K562 (cell line): ENCODE measurements around the gene TACR1. TPM values are rescaled to one million over a fixed set of nuclear protein-coding genes. Genes with fewer than 3 reads are reported as not detected.

Source experiments
- ATAC-seq: fragments of 200-7000 bp; cut with Tn5 transposase; 3 replicates; pipeline ENCODE4 v1.9.1; 2020; ENCODE audit warnings: moderate library complexity
- BruUV-seq: library from RNA; stranded (reverse); fragments of 400-500 nt; replicated peaks from 2 replicates; lab custom pipeline; 2021; lab: Mats Ljungman, UMichigan
- CTCF ChIA-PET: fragments of 300-600 bp; formaldehyde crosslinking; extraction: SDS; loops from one replicate; lab custom pipeline; 2021; ENCODE audit warnings: low intra/inter-chr PET ratio; lab: Yijun Ruan, JAX
- POLR2A ChIA-PET: fragments of 300-600, 350-650 bp; sonication (Branson Sonifier 250); formaldehyde crosslinking; extraction: SDS; loops from one replicate; lab custom pipeline; 2021; ENCODE audit warnings: antibody characterized with exemption, inconsistent platforms; lab: Yijun Ruan, JAX
- DNase-seq, 4 experiments: peaks; one replicate each; pipeline versions ENCODE4 v3.0.0 to v3.0.0-alpha.2; 2011 to 2018; ENCODE audit warnings: low spot score in 3 of 4, mixed read lengths in 3 of 4; ENCODE audit errors: extremely low read depth in 1 of 4
- FAIRE-seq: peaks from 2 replicates; lab custom pipeline; 2011; peaks lifted over from hg19 to GRCh38; lab: Jason Lieb, UNC
- H2AFZ ChIP-seq: 2 replicates; pipeline ENCODE4 v1.6.0; 2011; ENCODE audit warnings: low read depth, low read length, control low read depth, inconsistent platforms
- H3K27ac ChIP-seq: fragments of 200-600 bp; 3 replicates; pipeline ENCODE4 v1.8.0; 2011; ENCODE audit warnings: low read depth, mild to moderate bottlenecking, control low read depth, inconsistent platforms, low read length, moderate library complexity, mixed read lengths; ENCODE audit errors: extremely low read depth
- H3K27me3 ChIP-seq, 2 experiments: fragments of 300-600 bp in 1 of 2; 2 replicates in 1 of 2; 3 replicates in 1 of 2; pipeline versions ENCODE4 v1.6.0 to v1.8.0; 2011; ENCODE audit warnings: inconsistent platforms in 2 of 2, low read length in 2 of 2, mild to moderate bottlenecking in 1 of 2, mixed read lengths in 1 of 2, moderate library complexity in 1 of 2; ENCODE audit not compliant: control insufficient read depth in 2 of 2, insufficient read depth in 2 of 2
- H3K36me3 ChIP-seq: fragments of 300-600 bp; 3 replicates; pipeline ENCODE4 v1.8.0; 2011; ENCODE audit warnings: mild to moderate bottlenecking, low read length, inconsistent platforms; ENCODE audit not compliant: control insufficient read depth, insufficient read depth
- H3K4me1 ChIP-seq, 2 experiments: fragments of 200-600 bp in 1 of 2; replicated peaks in 1 of 2; 2 replicates in 1 of 2; 3 replicates in 1 of 2; pipeline versions ENCODE4 v1.5.1 to v1.8.0; 2011; ENCODE audit warnings: inconsistent platforms in 2 of 2, low read length in 2 of 2, mild to moderate bottlenecking in 1 of 2, mixed read lengths in 1 of 2, moderate library complexity in 1 of 2; ENCODE audit not compliant: control insufficient read depth in 2 of 2, insufficient read depth in 2 of 2
- H3K4me2 ChIP-seq: 2 replicates; pipeline ENCODE4 v1.6.1; 2011; ENCODE audit warnings: low read length, control low read depth, inconsistent platforms, mixed read lengths; ENCODE audit not compliant: insufficient read depth
- H3K4me3 ChIP-seq: fragments of 200-600 bp; sonication (generic), shearing (Covaris generic); 2 replicates; pipeline ENCODE4 v1.5.1; 2016; ENCODE audit warnings: control low read depth, inconsistent platforms
- H3K79me2 ChIP-seq: fragments of 200-600 bp; 3 replicates; pipeline ENCODE4 v1.8.0; 2011; ENCODE audit warnings: low read length, inconsistent platforms; ENCODE audit not compliant: control insufficient read depth, insufficient read depth
- H3K9ac ChIP-seq, 2 experiments: 2 replicates each; pipeline versions ENCODE4 v1.6.0 to v1.6.1; 2011; ENCODE audit warnings: low read depth in 2 of 2, low read length in 2 of 2, control low read depth in 1 of 2, inconsistent platforms in 1 of 2, mild to moderate bottlenecking in 1 of 2, mixed read lengths in 1 of 2; ENCODE audit not compliant: insufficient read depth in 1 of 2
- H3K9me1 ChIP-seq: one replicate; pipeline ENCODE4 v1.6.0; 2011; ENCODE audit warnings: inconsistent platforms, mild to moderate bottlenecking, low read length, moderate library complexity; ENCODE audit not compliant: control insufficient read depth, insufficient read depth
- H3K9me3 ChIP-seq: replicated peaks from 2 replicates; pipeline ENCODE4 v1.5.1; 2011; ENCODE audit warnings: low read depth, low read length, inconsistent platforms; ENCODE audit not compliant: control insufficient read depth, insufficient read depth
- H4K20me1 ChIP-seq: replicated peaks from 2 replicates; pipeline ENCODE4 v1.6.1; 2011; ENCODE audit warnings: low read length, inconsistent platforms, mixed read lengths; ENCODE audit not compliant: control insufficient read depth, insufficient read depth
- ARNT ChIP-seq, 2 experiments: fragments of 450-650 bp; IDR thresholded peaks; 2 replicates each; pipeline ENCODE4 v1.6.1; 2016; ENCODE audit warnings: mild to moderate bottlenecking in 1 of 2
- EGR1 ChIP-seq: fragments of 450-650 bp; conservative IDR thresholded peaks from 2 replicates; pipeline ENCODE4 v1.6.1; 2017; ENCODE audit warnings: mild to moderate bottlenecking
- FOXA1 ChIP-seq: fragments of 450-650 bp; IDR thresholded peaks from 2 replicates; pipeline ENCODE4 v1.6.1; 2016; ENCODE audit warnings: mild to moderate bottlenecking, borderline replicate concordance
- NR1H2 ChIP-seq: sonication (generic); formaldehyde crosslinking; IDR thresholded peaks from 2 replicates; pipeline ENCODE4 v1.4.0; 2020; ENCODE audit warnings: mild to moderate bottlenecking, missing genetic modification reagents
- RBM14 ChIP-seq: fragments of 200-400 bp; formaldehyde crosslinking; IDR thresholded peaks from 2 replicates; pipeline ENCODE4 v1.6.1; 2018; ENCODE audit warnings: low read depth, mild to moderate bottlenecking, low read length, moderate library complexity, borderline replicate concordance; ENCODE audit not compliant: insufficient read depth
- SAFB ChIP-seq: fragments of 200-400 bp; formaldehyde crosslinking; IDR thresholded peaks from 2 replicates; pipeline ENCODE4 v1.6.1; 2017; ENCODE audit warnings: low read depth, low read length, borderline replicate concordance
- SMAD3 ChIP-seq: fragments of 450-650 bp; formaldehyde crosslinking; conservative IDR thresholded peaks from 2 replicates; pipeline ENCODE4 v1.4.0; 2020; ENCODE audit warnings: mild to moderate bottlenecking
- XRCC5 ChIP-seq: fragments of 200-400 bp; formaldehyde crosslinking; IDR thresholded peaks from 2 replicates; pipeline ENCODE4 v1.6.1; 2017; ENCODE audit warnings: low read depth, mild to moderate bottlenecking, low read length
- ZBTB43 ChIP-seq: sonication (generic); formaldehyde crosslinking; IDR thresholded peaks from 2 replicates; pipeline ENCODE4 v1.8.0; 2023; ENCODE audit warnings: mild to moderate bottlenecking, missing genetic modification reagents
- ZNF23 ChIP-seq: fragments of 250-450 bp; sonication (Bioruptor Pico); IDR thresholded peaks from 2 replicates; pipeline ENCODE4 v1.4.0; 2020; ENCODE audit warnings: mild to moderate bottlenecking
- ZNF41 ChIP-seq: fragments of 250-450 bp; sonication (Bioruptor Pico); conservative IDR thresholded peaks from 2 replicates; pipeline ENCODE4 v1.4.0; 2020; ENCODE audit warnings: mild to moderate bottlenecking
- ZNF507 ChIP-seq: conservative IDR thresholded peaks from 2 replicates; pipeline ENCODE4 v1.6.1; 2017; ENCODE audit warnings: missing genetic modification characterization, missing compliant biosample characterization
- WGBS: fragments of 100-300 bp; shearing (Covaris generic); methylation state at CpG from one replicate; pipeline ENCODE4 v1.1.6; 2016; ENCODE audit warnings: low coverage, mixed read lengths; ENCODE audit not compliant: insufficient coverage; ENCODE audit errors: missing lambda C conversion rate; 5-methylcytosine and 5-hydroxymethylcytosine counted together
- in situ Hi-C: fragments of 300-500 bp; cut with MboI; formaldehyde crosslinking; loops from 4 replicates; pipeline ENCODE4 v1.15.0; 2018; ENCODE audit warnings: inconsistent platforms, mixed read lengths
- intact Hi-C: fragments of 100-400 bp; cut with micrococcal nuclease; formaldehyde crosslinking; loops from 2 replicates; pipeline ENCODE4 v1.14.2; 2022
- polyA plus RNA-seq, 8 experiments: library from polyadenylated mRNA; depleted of rRNA in 4 of 8; stranded (reverse) in 5 of 8; unstranded in 3 of 8; fragments of >200 nt; fragmentation: Nextera tagmentation in 2 of 8; fragmentation: Illumina TruSeq in 1 of 8; extraction: Ambion mirVana in 2 of 8; extraction: Trizol in 1 of 8; gene quantifications; 2 replicates each; pipeline versions ENCODE4 v1.2.1 to v1.2.3, GENCODE V29; 2011 to 2014; ENCODE audit warnings: inconsistent platforms in 1 of 8, missing spikeins in 1 of 8
- total RNA-seq, 7 experiments: library from RNA; depleted of rRNA in 6 of 7; stranded (reverse); fragments of >200 nt in 6 of 7; fragmentation: Illumina TruSeq in 2 of 7; extraction: Trizol in 2 of 7; gene quantifications; 2 replicates each; pipeline versions ENCODE4 v1.2.1 to v1.2.3, GENCODE V29; 2011 to 2021; ENCODE audit warnings: low replicate concordance in 1 of 7
- TF ChIP-seq, protein P1 (sequence below), 3 experiments: fragments of 200-800 bp in 1 of 3; sonication (Bioruptor generic) in 1 of 3; sonication (generic) in 1 of 3; formaldehyde crosslinking in 1 of 3; IDR thresholded peaks; 2 replicates each; pipeline versions ENCODE4 v1.6.1 to v1.8.0; 2016 to 2022; ENCODE audit warnings: mild to moderate bottlenecking in 2 of 3, missing compliant biosample characterization in 2 of 3, missing genetic modification characterization in 2 of 3, missing genetic modification reagents in 1 of 3
- TF ChIP-seq, protein P2 (sequence below): fragments of 250-450 bp; sonication (Bioruptor Pico); IDR thresholded peaks from 2 replicates; pipeline ENCODE4 v1.5.0; 2021

The TACR1 gene
- total and polyA plus RNA-seq, 9 of the 15 experiments (the other 6 are each of a cell fraction or from before 2014, with no cell fraction given): not detected

DNA sequence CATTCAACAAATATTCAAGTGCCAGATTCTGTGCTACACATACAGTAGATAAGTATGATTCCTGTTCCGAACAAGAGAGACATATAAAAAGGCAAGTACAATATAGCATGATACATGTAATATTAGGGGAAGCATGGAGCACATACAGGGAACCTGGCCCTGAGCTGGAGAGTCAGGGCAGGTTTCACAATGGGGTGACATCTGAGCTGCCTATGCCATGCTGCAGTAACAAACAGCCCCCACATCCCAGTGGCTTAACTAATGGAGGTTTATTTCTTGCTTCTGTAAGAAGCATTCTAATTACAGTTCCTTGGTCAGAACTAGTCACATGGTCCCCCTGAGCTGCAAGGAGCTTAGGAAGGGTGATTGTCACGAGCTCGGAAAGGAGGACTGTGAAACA lies 27.3 kb upstream of the TACR1 start (continued):
- no peak for TF ChIP-seq ZNF41 (CRISPR knock-in tag)
- TF ChIP-seq EGR1: no peak
- no peak for TF ChIP-seq SMAD3 (CRISPR knock-in tag)
- TF ChIP-seq RBM14: no peak
- no peak for TF ChIP-seq XRCC5
- no peak for TF ChIP-seq ARNT (IDR thresholded peaks at IDR 0.05)
- TF ChIP-seq ZNF23 (CRISPR knock-in tag): no peak

DNA sequence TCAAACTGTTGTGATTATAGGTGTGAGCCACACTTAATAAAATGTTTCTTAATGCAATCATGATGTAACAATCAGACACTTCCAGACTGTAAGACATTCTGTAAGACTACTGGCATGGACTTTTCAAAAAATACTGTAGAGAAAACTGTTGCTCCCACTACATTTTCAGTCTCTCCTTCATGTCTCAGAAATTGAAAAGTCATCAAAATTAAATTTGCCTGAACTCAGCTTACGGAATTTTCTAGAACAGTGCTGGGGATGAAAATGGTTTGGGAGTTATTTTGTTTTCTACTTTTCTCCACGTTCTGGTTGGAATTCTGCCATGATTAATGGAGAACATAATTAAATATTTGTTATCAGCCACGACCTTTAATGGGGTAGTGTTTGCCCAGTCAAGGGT lies 26.8 kb upstream of the TACR1 start:
- H3K4me3 ChIP-seq: no peak overlapping the region
- H3K79me2 ChIP-seq: no peaks in the 10 kb centered on the region
- ChIA-PET CTCF (no interaction called here), POLR2A (interaction anchor here (1.1 kb wide), 1 partner anchor 175 kb away, joined by 3 read pairs; no protein-coding TSS in a partner anchor)
- H3K36me3 ChIP-seq: no peaks in the 10 kb centered on the region
- BruUV-seq: no TSS peak
- FAIRE-seq (no peak), ATAC-seq (no peak), DNase-seq (no peak)
- no peak overlapping the region for H3K9ac ChIP-seq
- intact Hi-C loops: no loop called here
- WGBS: 0% methylated on average over 3 of the region's 3 CpGs
- H3K27me3 ChIP-seq: no peaks in the 10 kb centered on the region; a peak in 1 of 5 replicates
- H3K9me3 ChIP-seq: no peaks in the 10 kb centered on the region
- in situ Hi-C loops: no loop called here
- H3K9me1 ChIP-seq: no peaks in the 10 kb centered on the region
- no peak overlapping the region for H2AFZ ChIP-seq
- TF ChIP-seq FOXA1: no peak
- TF ChIP-seq NR1H2 (CRISPR knock-in tag): no peak
- no peak for TF ChIP-seq ZBTB43 (CRISPR knock-in tag)
- TF ChIP-seq ZNF507 (tag): no peak
- TF ChIP-seq, protein P1, sequence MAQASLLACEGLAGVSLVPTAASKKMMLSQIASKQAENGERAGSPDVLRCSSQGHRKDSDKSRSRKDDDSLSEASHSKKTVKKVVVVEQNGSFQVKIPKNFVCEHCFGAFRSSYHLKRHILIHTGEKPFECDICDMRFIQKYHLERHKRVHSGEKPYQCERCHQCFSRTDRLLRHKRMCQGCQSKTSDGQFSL (CRISPR knock-in tag; IDR thresholded peaks at IDR 0.05): no peak
- TF ChIP-seq, protein P1 (tag; IDR thresholded peaks at IDR 0.05): no peak
- TF ChIP-seq, protein P2, sequence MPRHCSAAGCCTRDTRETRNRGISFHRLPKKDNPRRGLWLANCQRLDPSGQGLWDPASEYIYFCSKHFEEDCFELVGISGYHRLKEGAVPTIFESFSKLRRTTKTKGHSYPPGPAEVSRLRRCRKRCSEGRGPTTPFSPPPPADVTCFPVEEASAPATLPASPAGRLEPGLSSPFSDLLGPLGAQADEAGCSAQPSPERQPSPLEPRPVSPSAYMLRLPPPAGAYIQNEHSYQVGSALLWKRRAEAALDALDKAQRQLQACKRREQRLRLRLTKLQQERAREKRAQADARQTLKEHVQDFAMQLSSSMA (CRISPR knock-in tag): no peak
- TF ChIP-seq SAFB: no peak
- H4K20me1 ChIP-seq: no peaks in the 10 kb centered on the region
- no peak overlapping the region for H3K4me2 ChIP-seq
- H3K4me1 ChIP-seq: no peaks in the 10 kb centered on the region
- H3K27ac ChIP-seq: no peak overlapping the region
